Ascending aorta (tissue), 2 donors: ENCODE measurements around the gene SH3RF1. TPM values are rescaled to one million over a fixed set of nuclear protein-coding genes. Genes with fewer than 3 reads are reported as not detected.
A peak's percentile ranks its signal among the peaks of the same experiment; 100 is the strongest.

Experiments used
- DNase-seq, 2 donors: peaks; one replicate each; pipeline ENCODE4 v3.0.0-alpha.2; 2019; ENCODE audit warnings: low spot score in 2 of 2
- H3K27ac ChIP-seq, 2 donors: fragments of 200-600 bp; sonication (generic); one replicate each; pipeline ENCODE4 v1.5.1; 2016 to 2017; ENCODE audit warnings: mild to moderate bottlenecking in 1 of 2
- H3K27me3 ChIP-seq: fragments of 200-600 bp; sonication (generic); one replicate; pipeline ENCODE4 v1.5.1; 2017
- H3K36me3 ChIP-seq, 2 donors: fragments of 200-600 bp; sonication (generic); one replicate each; pipeline ENCODE4 v1.5.1; 2016
- H3K4me1 ChIP-seq, 2 donors: fragments of 200-600 bp; sonication (generic); one replicate each; pipeline ENCODE4 v1.5.1; 2016 to 2017; ENCODE audit warnings: mild to moderate bottlenecking in 1 of 2
- H3K4me3 ChIP-seq, 2 donors: fragments of 200-600 bp; sonication (generic); one replicate each; pipeline ENCODE4 v1.5.1; 2016 to 2017; ENCODE audit warnings: mild to moderate bottlenecking in 1 of 2
- H3K9me3 ChIP-seq, 2 donors: fragments of 200-600 bp; sonication (generic); one replicate each; pipeline ENCODE4 v1.5.1; 2016
- CTCF ChIP-seq, 3 experiments: fragments of 200-600 bp in 2 of 3; fragments of 450-650 bp in 1 of 3; sonication (generic) in 2 of 3; IDR thresholded peaks; one replicate each; pipeline ENCODE4 v1.5.1; 2016 to 2019; ENCODE audit warnings: antibody characterized with exemption in 3 of 3, mild to moderate bottlenecking in 1 of 3, moderate library complexity in 1 of 3
- intact Hi-C: fragments of 100-400 bp; cut with DNase I; formaldehyde crosslinking; loops from one replicate; pipeline ENCODE4 v1.15.1; 2023
- total RNA-seq: library from RNA; depleted of rRNA; stranded (reverse); fragments of >200 nt; gene quantifications from one replicate; pipeline ENCODE4 v1.1.0, GENCODE V29; 2016

The SH3RF1 gene
- total RNA-seq, 1 donor from 2014 or later = 27.6 TPM

- intact Hi-C loops = no loop called here
- no peak for TF ChIP-seq CTCF (IDR thresholded peaks at IDR 0.05)
- Histone ChIP-seq H3K36me3 (no peaks in the 10 kb centered on the region), H3K4me1 (no peaks in the 10 kb centered on the region), H3K9me3 (no peaks in the 10 kb centered on the region), H3K4me3 (no peak overlapping the region), H3K27ac (no peak overlapping the region), H3K27me3 (no peaks in the 10 kb centered on the region)
- DNase-seq = no peak
Measured at GRCh38 chr4:169051761-169052593, 218.8 kb downstream of the SH3RF1 start.

GRCh38 chr4:169050881-169051760 lies 219.6 kb downstream of the SH3RF1 start:
- Histone ChIP-seq H3K27ac (peak overlapping the region in 1 of 2 donors; percentile 1), H3K4me1 (no peaks in the 10 kb centered on the region), H3K36me3 (no peaks in the 10 kb centered on the region), H3K9me3 (no peaks in the 10 kb centered on the region), H3K4me3 (no peak overlapping the region), H3K27me3 (no peaks in the 10 kb centered on the region)
- DNase-seq = no peak
- no peak for TF ChIP-seq CTCF (IDR thresholded peaks at IDR 0.05)
- intact Hi-C loops = no loop called here

- no peak overlapping the region for H3K4me3 ChIP-seq
- no peaks in the 10 kb centered on the region for H3K9me3 ChIP-seq
- no peak overlapping the region for H3K27ac ChIP-seq
- no peaks in the 10 kb centered on the region for H3K36me3 ChIP-seq
- intact Hi-C loops = no loop called here
- no peaks in the 10 kb centered on the region for H3K4me1 ChIP-seq
- no peak for DNase-seq
- no peak for TF ChIP-seq CTCF (IDR thresholded peaks at IDR 0.05)
- no peaks in the 10 kb centered on the region for H3K27me3 ChIP-seq
Measured at GRCh38 chr4:169050284-169050683, 220.5 kb downstream of the SH3RF1 start.

GRCh38 chr4:169048868-169049414 lies 221.8 kb downstream of the SH3RF1 start:
- Histone ChIP-seq H3K9me3 (no peaks in the 10 kb centered on the region), H3K36me3 (no peaks in the 10 kb centered on the region), H3K4me3 (no peak overlapping the region), H3K27ac (no peak overlapping the region), H3K27me3 (no peaks in the 10 kb centered on the region), H3K4me1 (no peaks in the 10 kb centered on the region)
- no peak for DNase-seq
- intact Hi-C loops = no loop called here
- no peak for TF ChIP-seq CTCF (IDR thresholded peaks at IDR 0.05)

GRCh38 chr4:169047956-169048355 lies 222.8 kb downstream of the SH3RF1 start:
- H3K27me3 ChIP-seq = no peaks in the 10 kb centered on the region
- intact Hi-C loops = no loop called here
- H3K27ac ChIP-seq = no peak overlapping the region
- H3K36me3 ChIP-seq = no peaks in the 10 kb centered on the region
- no peak for DNase-seq
- no peak for TF ChIP-seq CTCF (IDR thresholded peaks at IDR 0.05)
- H3K4me3 ChIP-seq = no peak overlapping the region
- H3K4me1 ChIP-seq = no peaks in the 10 kb centered on the region
- no peaks in the 10 kb centered on the region for H3K9me3 ChIP-seq
